Ramos (cell line): ENCODE results near the gene SUPT4H1.

Experiments used
- in situ Hi-C: fragments of 300-500 bp; cut with MboI; formaldehyde crosslinking; loops from one replicate; pipeline ENCODE4 v1.14.3; 2022; ENCODE audit warnings: low sequenced_read_pairs; ENCODE audit not compliant: unreplicated experiment

The SUPT4H1 gene

GRCh38 chr17:58365185-58365979 lies 13.4 kb upstream of the SUPT4H1 start:
- in situ Hi-C loops = no loop called here

- in situ Hi-C loops = no loop called here
These were observed 12.4 kb upstream of the SUPT4H1 start for GRCh38 chr17:58364270-58364942.

DNA sequence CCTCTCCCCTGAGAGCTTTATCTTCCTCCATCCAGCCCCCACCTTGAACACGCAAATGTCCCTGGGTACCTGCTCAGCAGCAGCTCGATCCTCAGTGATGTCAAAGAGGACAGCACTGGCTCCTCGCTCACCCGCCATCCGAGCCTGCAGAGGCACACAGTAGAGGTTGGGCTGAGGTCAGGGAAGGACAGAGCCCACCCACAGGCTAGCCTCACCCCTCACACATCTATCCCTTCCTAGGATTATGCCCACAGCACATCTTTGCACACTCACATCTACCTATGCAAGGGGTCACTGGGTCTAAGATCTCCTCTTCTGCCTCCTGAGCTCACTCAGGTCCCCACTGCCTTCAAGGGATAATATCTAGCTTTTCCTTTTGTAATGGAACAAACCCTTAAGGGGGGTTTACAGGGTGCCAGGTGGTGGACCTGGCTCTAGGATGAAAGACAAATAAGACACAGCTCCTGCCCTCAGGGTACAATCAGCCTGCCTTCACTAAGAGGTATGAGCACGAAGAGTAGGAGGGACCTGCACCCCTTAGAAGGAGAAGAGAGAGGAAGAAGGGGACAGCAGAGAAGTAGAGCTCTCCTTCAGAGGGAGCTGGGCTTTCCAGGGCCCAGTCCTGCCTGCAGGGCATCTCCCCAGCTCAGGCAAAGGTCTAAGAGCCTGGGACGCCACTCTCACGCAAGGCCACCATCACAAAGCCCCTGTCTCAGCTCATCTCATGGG lies 11.6 kb upstream of the SUPT4H1 start:
- in situ Hi-C loops = no loop called here

- in situ Hi-C loops = no loop called here
These were observed 10.5 kb upstream of the SUPT4H1 start for GRCh38 chr17:58362368-58363014.

- in situ Hi-C loops = no loop called here
These were observed 8.5 kb upstream of the SUPT4H1 start for GRCh38 chr17:58360296-58361063.

DNA sequence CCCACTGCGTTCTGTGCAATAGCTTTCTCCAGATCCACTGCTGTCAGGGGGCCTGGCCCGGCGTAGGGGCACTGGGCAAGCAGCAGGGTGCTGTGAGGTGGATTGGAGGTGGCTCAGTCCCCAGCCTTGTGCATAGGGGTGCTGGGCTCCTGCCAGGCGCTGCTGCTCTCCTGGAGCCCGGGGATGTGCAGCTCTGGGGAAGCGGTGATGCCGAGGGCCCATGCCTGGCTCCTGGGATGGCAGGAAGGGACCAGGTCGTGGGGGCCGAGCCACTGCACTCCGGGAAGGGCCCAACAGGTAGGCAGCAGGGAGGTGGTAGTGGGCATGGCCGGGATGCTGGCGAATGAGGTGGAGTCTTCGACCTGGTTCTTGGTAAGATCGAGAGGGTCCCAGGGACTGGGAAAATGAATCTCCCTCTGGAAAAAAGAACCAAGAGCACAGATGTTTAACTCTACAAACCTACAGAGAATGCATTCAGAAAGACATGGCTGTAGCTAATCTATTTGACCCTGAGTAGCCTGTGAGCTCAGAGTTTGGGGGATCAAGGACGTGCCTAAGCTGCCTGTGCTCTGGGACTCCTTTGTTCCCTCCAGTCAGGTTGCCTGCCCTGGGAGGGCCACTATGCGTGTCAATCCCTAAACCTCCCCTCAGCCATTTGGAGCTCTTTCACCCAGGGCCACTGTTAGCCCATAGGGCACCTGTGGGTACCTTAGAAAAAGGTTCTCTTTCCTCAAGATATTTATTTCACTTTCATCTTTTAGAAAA lies 6.6 kb upstream of the SUPT4H1 start:
- in situ Hi-C loops = no loop called here

GRCh38 chr17:58357312-58358297 lies 5.6 kb upstream of the SUPT4H1 start:
- in situ Hi-C loops = no loop called here

GRCh38 chr17:58356231-58356630 lies 4.2 kb upstream of the SUPT4H1 start:
- in situ Hi-C loops = no loop called here

- in situ Hi-C loops = no loop called here
These were observed 2.7 kb upstream of the SUPT4H1 start for GRCh38 chr17:58354541-58355216.

DNA sequence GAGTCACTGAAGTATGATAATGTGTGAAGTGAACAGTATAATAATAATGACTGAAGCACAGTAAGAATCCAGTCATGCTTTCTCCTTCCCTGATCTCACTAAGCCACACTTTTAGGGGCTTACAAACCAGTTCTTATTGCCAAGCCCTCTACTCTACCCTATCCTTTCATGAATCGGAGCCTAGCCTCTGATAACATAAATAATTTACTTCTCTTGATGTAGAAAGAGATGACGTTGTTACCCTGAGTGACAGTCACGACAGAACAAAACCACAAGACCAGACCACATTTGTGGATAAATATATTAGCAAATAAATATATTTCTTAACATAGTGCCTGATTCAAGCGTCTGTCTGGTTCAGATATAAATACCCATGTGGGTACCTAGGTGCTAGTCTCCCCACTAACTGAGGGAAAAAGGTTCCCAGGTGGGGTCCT lies 1.4 kb upstream of the SUPT4H1 start:
- in situ Hi-C loops = no loop called here

- in situ Hi-C loops = no loop called here
These were observed 791 bp upstream of the SUPT4H1 start for GRCh38 chr17:58352596-58353388.

- in situ Hi-C loops = no loop called here
These were observed 819 bp downstream of the SUPT4H1 start for GRCh38 chr17:58351182-58351581.

- in situ Hi-C loops = no loop called here
These were observed 4.0 kb downstream of the SUPT4H1 start for GRCh38 chr17:58348038-58348437.

GRCh38 chr17:58345500-58345899 lies 6.5 kb downstream of the SUPT4H1 start:
- in situ Hi-C loops = no loop called here

- in situ Hi-C loops = no loop called here
These were observed 7.2 kb downstream of the SUPT4H1 start for GRCh38 chr17:58344791-58345157.

- in situ Hi-C loops = no loop called here
These were observed 7.8 kb downstream of the SUPT4H1 start for GRCh38 chr17:58344047-58344790.
